ENCODE data around the gene MAP2K7.
"Not testable (repeated sequence)": the region's sequence is repeated elsewhere in the genome, so short reads cannot be mapped to it uniquely, and the experiment has no call there.

The MAP2K7 gene

DNA sequence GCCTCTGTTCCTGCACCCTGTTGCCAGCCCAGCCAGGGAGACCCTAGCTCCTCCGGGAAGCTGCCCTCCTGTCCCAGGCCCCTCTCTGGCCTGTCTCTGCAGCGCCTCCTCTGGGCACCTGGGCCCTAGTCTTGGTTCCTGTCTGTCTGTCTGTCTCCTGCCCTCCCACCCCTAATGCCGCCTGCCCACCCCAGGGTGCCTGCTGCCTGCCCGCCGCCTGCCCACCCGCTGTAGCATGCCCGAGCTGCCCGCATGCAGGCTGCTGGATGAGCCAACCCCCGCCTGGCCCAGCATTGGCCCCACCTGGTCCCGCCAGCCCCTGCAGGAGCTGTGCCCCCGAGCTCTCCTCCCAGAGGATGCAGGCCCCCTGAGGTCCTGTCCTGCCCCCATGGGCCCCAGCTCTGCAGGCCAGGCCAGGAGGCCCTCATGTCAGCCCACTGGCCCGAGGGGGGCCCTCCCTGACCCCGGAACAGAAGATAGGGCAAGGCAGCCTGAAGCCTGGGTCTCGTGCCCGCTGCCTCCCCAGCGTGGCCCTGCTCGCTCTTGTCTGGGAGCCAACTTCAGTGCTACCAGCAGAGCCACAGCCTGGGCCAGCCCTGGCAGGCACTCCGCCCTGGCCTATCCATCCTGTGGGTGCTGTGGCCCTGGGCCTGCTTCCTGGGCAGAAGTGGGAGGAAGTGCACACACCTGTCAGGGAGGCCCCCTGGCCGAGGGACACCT, 5.2 kb downstream of the MAP2K7 start:
- DNase-seq: no peak

DNA sequence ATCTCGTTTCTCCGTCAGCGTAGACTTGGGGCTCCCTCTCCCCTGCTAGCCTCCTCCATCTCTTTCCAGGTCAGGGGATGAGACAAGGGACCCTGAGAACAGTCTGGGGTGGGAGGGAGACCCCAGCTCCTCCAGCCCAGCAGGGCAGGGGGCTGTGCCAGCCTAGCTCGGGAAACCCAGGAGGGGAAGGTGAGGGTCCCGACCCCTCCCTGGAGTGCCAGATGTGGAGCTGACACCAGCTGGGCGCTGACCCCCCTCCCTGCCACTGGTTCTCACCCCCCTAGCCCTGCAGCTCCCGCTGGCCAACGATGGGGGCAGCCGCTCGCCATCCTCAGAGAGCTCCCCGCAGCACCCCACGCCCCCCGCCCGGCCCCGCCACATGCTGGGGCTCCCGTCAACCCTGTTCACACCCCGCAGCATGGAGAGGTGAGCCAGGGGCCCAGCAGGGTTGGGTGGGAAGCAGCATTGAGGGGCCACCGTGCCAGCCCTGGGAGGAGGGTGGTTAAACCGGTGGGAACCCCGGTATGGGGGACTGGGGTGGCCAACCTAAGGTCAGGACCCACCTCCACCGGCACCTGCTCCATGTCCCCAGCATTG, 5.9 kb downstream of the MAP2K7 start:
- no peak for DNase-seq

DNA sequence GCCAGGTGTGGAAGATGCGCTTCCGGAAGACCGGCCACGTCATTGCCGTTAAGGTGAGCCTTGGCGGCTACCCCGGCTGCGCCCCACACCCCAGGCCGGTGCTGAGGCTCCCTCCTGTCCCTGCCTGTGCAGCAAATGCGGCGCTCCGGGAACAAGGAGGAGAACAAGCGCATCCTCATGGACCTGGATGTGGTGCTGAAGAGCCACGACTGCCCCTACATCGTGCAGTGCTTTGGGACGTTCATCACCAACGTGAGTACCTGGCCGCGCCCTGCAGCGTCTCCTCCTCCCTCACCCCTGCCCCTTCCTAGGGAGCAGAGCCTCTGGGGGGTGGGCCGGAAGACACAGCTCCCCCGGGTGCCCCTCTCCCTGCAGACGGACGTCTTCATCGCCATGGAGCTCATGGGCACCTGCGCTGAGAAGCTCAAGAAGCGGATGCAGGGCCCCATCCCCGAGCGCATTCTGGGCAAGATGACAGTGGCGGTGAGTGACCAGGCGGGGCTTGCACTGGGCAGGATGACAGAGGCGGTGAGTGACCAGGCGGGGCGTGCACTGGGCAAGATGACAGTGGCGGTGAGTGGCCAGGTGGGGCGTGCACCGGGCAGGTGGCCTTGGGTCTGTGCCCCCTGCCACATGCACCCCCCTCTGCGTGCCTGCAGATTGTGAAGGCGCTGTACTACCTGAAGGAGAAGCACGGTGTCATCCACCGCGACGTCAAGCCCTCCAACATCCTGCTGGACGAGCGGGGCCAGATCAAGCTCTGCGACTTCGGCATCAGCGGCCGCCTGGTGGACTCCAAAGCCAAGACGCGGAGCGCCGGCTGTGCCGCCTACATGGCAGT, 6.9 kb downstream of the MAP2K7 start:
- no peak for DNase-seq

DNA sequence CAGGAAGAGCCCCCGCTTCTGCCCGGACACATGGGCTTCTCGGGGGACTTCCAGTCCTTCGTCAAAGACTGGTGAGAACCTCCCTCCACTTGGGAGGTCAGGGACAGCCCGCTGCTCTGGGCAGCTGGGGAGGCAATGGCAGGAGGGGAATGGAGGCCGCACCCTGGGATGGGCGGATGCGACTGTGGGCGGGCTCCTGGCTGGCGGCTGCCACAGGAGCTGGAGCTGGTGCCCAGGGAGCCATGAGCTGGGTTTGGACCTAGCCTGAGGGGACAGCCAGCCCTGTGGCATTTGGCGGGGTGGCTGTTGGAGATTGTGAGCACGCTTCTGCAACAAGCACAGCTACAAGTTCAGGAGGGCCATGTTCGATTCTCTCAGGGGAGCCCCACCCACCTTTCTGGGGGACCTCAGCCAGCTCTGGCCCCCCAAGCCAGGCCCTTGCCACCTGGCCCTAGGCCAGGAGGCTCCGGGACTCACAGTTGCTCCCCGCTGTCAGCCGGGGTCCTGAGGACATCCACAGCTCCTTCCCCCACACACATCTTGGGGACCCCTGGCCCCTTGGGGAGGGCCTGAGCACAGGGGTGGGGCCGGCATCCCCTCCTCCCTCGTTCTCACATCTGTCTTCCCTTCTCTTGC, 7.9 kb downstream of the MAP2K7 start:
- DNase-seq: no peak

GRCh38 chr19:7912144-7912696, 8.5 kb downstream of the MAP2K7 start:
- DNase-seq: no peak

- DNase-seq: no peak
Observed at GRCh38 chr19:7912697-7913564, 9.3 kb downstream of the MAP2K7 start.

DNA sequence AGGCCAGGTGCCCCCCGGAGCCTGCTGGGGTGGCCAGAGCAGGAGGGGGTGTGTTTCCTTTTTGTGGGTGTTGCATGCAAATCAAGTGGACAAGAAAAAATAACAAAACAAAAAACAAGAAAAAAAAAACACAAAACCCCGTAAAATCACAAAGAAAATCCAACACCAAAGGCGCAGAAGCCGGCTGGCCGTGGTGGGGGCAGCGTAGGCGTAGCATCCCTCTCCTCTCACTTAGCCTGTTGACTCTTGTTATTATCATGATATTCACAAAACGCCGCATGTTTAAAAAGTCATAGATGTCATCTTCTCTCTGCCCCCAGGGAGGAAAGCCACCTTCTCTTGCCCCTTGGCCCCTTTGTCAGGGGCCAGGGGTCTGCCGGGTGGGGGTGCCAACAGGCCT, 10.0 kb downstream of the MAP2K7 start:
- DNase-seq: no peak

GRCh38 chr19:7914099-7914498, 10.4 kb downstream of the MAP2K7 start:
- DNase-seq: no peak

DNA sequence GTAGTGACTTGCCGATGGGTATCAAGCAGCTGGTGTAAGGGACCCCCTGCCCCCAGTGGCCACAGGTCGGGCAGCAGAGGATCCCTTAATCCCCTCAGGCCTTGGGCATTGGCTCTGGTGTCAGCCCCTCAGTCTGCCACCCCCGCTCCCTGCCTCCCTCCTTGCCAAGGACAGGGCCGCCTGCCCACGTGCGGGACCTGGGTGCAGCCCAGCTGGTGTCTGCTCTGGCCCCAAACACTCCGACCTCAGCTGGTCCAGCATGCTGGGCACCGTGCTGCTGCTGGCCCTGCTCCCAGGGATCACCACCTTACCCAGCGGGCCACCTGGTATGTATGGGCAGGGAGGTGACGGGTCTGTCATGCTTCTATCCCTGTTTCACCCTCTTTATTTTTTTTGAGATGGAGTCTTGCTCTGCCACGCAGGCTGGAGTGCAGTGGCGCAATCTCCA, 10.9 kb downstream of the MAP2K7 start, which contains the start of gene TGFBR3L:
TGFBR3L (plus strand) TSS at position 233 of the 448 bp plus-strand sequence.
- DNase-seq: no peak

DNA sequence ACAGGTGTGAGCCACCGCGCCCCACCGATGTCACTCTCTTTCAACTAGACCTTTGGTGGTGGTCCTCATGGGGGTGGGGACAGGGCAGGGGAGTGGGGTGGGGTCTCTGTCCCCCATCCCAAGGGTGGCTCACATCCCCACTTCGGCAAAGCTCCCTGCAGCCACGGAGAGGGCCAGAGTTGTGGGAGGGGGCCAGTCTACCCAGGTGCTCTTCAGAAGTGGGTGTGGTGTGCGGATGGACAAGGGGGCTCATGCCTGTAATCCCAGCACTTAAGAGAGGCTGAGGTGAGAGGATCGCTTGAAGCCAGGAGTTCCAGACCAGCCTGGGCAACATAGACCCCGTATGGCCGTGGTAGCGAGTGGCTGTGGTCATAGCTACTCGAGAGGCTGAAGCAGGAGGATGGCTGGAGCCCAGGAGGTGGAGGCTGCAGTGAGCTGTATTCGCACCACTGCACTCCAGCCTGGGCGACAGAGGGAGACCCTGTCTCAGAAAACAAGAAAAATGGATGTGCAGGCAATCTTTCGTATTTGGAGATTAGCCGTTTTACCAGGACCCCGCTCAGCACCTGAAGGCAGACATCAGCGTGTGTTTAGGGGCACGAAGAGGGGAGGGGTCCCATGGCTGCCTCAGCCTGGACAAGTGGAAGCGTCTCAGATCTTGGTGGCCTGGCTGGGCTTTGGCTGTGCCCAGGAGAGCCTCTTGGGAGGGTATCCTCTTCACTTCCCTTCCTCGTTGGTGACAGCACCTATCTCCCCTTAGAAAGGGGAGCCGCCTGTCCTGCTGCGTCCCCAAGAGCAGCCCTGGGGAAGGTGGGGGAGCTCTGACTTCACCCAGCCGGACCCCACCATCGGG, 11.8 kb downstream of the MAP2K7 start:
- no peak for DNase-seq

- peak; percentile 3 for DNase-seq
Observed at GRCh38 chr19:7916103-7916954, 12.7 kb downstream of the MAP2K7 start.

GRCh38 chr19:7916955-7917266, 13.2 kb downstream of the MAP2K7 start:
- DNase-seq: no peak

DNA sequence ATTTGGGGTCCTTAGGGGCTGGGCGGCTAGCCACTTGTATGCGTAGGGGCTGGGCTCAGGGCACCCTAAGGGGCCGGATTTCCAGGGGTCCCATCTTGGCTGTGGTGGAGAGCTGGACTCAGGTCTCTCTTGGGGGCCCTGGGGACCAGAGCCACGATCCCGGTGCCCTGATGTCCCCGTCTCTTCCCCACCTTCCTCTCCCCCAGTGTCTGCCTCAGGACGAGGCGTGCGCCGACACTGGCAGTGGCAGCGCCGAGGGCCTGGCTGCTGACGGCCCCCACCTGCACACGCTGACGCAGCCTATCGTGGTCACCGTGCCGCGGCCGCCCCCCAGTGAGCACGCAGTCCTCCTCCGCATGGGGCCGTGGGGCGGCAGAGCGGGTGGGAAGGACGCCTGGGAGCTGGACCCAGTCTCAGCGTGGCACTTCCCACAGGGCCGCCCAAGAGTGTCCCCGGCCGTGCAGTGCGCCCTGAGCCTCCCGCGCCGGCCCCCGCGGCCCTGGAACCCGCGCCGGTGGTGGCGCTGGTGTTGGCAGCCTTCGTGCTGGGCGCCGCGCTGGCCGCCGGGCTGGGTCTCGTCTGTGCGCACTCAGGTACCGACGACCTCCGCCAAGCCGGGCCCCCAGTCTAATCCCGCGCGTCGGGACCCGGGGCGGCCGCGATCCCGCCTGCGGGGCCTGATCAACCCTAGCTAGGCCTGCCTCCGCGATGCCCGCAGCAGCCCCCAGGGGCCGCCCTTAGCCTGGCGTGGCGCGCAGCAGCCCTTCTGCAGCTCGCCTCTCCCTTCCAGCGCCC, 13.8 kb downstream of the MAP2K7 start:
- peak; percentile 25 for DNase-seq

DNA sequence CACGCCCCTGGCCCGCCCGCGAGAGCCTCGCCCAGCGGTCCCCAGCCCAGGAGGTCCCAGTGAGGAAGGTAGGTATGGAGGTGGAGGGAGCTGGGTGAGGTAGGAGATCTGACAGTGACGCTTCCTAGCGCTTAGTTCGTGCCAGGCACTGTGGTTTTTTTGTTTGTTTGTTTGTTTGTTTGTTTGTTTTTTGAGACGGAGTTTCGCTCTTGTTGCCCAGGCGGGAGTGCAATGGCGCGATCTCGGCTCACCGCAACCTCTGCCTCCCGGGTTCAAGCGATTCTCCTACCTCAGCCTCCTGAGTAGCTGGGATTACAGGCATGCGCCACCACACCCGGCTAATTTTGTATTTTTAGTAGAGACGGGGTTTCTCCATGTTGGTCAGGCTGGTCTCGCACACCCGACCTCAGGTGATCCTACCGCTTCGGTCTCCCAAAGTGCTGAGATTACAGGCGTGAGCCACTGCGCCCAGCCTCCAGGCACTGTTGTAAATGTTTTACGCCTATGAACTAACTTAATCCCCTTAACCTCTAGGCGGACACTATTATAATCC, 14.5 kb downstream of the MAP2K7 start:
- not testable (repeated sequence) for DNase-seq

GRCh38 chr19:7918615-7919421, 15.1 kb downstream of the MAP2K7 start:
- no peak for DNase-seq

DNA sequence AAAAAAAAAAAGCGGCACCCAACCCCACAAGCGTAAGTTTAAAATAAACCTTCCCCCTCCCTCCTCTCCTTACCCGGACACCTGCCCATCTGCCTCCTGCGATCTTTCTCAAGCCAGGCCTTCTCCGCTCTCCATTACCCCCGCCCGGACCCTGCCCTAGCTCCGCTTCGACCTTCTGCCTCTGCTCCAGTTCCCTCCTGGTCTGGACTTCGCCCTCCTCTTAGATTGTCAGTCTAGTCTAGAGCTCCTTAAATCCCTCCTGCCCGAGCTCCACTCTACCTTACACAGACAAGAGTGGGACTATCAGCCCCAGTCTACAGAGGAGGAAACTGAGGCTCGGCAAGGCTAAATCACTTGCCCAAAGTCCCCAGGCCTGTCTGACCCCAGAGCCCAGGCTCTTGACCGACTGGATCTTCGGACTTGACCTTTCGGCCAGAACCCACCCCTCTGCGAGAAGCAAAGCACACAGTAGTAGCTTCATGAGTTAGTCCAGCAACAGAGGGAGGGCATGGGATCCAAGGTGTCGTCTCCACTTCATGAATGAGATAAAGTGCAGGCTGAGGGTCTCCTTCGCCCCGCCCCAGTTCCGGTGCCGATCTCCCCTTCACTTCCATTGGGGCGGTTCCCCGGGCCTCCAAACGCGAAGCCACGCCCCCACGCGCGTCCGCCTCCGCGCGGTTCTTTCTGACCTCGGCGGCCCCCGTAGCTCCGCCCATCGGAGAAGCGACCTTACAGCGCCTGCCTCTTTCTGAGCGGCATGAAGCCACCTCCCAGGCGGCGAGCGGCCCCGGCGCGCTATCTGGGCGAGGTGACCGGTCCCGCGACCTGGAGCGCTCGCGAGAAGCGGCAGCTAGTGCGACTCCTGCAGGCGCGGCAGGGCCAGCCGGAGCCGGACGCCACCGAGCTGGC, 16.2 kb downstream of the MAP2K7 start, which contains the start of gene SNAPC2:
SNAPC2 (plus strand) TSS at position 729 of the 909 bp plus-strand sequence; CDS start at position 758, 29 bp downstream.
- peak; percentile 77 for DNase-seq

All from NCI-H1694 (cell line).